Measurements from ENCODE around the gene CAMTA1. TPM values are rescaled to one million over a fixed set of nuclear protein-coding genes. Genes with fewer than 3 reads are reported as not detected.

Gene CAMTA1
- total and polyA plus RNA-seq, 8 donors = 42.8 to 213 (median 118) TPM

DNA sequence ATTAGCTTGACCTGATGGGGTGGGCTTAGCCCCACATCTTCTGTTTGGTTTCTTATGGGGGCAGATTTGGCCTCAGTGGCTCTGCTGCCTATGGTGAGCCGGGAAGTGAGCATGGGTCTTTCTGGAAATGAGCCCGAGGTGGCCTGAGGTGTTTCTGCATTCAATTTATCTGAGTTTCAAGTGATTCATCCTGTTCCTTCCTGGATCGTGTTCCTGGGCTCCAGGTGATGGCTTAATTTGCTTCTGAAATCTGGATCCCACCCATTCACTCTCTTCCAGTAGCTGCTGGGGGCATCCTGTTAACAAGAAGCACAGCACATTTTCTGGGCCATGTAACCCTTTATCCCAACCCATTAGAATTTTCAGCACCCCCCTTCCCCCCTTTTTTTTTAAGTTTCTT is 324.6 kb downstream of the CAMTA1 start:
- 42 to 73% (median 64%) methylated on average over 3 of the region's 3 CpGs for WGBS, 5 donors
- DNase-seq = no peak
- TF ChIP-seq EP300 (IDR thresholded peaks at IDR 0.05) (no peak), POLR2A (IDR thresholded peaks at IDR 0.05) (no peak), POLR2AphosphoS5 (IDR thresholded peaks at IDR 0.05) (no peak)
- TF ChIP-seq, protein P1, sequence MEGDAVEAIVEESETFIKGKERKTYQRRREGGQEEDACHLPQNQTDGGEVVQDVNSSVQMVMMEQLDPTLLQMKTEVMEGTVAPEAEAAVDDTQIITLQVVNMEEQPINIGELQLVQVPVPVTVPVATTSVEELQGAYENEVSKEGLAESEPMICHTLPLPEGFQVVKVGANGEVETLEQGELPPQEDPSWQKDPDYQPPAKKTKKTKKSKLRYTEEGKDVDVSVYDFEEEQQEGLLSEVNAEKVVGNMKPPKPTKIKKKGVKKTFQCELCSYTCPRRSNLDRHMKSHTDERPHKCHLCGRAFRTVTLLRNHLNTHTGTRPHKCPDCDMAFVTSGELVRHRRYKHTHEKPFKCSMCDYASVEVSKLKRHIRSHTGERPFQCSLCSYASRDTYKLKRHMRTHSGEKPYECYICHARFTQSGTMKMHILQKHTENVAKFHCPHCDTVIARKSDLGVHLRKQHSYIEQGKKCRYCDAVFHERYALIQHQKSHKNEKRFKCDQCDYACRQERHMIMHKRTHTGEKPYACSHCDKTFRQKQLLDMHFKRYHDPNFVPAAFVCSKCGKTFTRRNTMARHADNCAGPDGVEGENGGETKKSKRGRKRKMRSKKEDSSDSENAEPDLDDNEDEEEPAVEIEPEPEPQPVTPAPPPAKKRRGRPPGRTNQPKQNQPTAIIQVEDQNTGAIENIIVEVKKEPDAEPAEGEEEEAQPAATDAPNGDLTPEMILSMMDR (IDR thresholded peaks at IDR 0.05) = no peak
- intact Hi-C loops (cut with DNase I; ENCODE audit: low total_unique reads) = no loop called here
- no peaks in the 10 kb centered on the region for H3K4me1 ChIP-seq
- H3K27me3 ChIP-seq = peaks cover 0 to 17% (median 4%) of the 10 kb centered on the region in 3 donors
- no peak overlapping the region for H3K27ac ChIP-seq
- no peaks in the 10 kb centered on the region for H3K36me3 ChIP-seq
- no peak overlapping the region for H3K4me3 ChIP-seq
- peaks cover 0 to 4% (median 0%) of the 10 kb centered on the region in 4 donors for H3K9me3 ChIP-seq

DNA sequence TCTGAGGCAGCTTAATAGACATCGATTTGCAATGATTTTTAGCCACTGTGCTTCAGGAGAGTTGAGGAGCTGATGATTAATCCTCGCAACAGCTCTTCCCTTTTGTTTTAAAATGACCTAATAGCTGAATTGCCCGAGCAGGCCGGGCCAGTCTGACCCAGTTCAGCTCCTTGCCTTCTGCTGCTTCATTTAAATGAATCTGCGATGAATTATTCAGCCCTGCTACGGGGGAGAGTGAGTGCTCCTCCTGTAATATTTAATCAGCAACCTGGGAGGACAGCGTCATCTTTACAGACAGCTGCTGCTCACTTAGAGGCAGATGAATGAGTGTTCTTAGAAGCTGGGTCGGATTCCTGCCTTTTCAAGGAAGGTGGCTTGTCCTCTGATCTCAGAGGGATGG is 325.1 kb downstream of the CAMTA1 start:
- intact Hi-C loops (cut with DNase I; ENCODE audit: low total_unique reads) = no loop called here
- Histone ChIP-seq H3K36me3 (no peaks in the 10 kb centered on the region), H3K4me3 (no peak overlapping the region), H3K27me3 (peaks cover 0 to 17% (median 4%) of the 10 kb centered on the region in 3 donors), H3K27ac (no peak overlapping the region), H3K9me3 (peaks cover 0 to 4% (median 0%) of the 10 kb centered on the region in 4 donors), H3K4me1 (no peaks in the 10 kb centered on the region)
- 73 to 82% (median 76%) methylated on average over 8 of the region's 8 CpGs for WGBS, 5 donors
- TF ChIP-seq, protein P1 (IDR thresholded peaks at IDR 0.05) = no peak
- TF ChIP-seq POLR2A (IDR thresholded peaks at IDR 0.05) = no peak
- no peak for TF ChIP-seq EP300 (IDR thresholded peaks at IDR 0.05)
- no peak for TF ChIP-seq POLR2AphosphoS5 (IDR thresholded peaks at IDR 0.05)
- no peak for DNase-seq

DNA sequence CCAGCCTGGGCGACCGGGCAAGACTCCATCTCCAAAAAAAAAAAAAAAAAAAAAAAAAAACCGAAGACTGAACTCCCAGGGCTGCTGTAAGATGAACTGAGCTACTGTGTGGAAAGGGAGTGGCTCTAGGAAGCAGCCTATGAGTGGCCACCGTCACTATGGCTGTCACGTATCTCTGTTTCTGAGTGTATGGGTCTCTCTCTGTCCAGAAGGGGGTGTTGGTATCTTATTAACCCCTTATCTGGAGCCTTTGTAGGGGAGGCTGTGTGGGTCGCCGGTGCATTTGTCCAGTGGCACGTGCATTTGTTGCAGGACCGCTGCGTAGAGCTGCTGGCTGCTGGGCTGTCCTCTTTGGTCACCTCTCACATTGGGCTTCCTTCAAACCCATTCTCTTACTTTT is 326.6 kb downstream of the CAMTA1 start:
- 60 to 68% (median 64%) methylated on average over 10 of the region's 10 CpGs for WGBS, 5 donors
- intact Hi-C loops (cut with DNase I; ENCODE audit: low total_unique reads) = no loop called here

DNA sequence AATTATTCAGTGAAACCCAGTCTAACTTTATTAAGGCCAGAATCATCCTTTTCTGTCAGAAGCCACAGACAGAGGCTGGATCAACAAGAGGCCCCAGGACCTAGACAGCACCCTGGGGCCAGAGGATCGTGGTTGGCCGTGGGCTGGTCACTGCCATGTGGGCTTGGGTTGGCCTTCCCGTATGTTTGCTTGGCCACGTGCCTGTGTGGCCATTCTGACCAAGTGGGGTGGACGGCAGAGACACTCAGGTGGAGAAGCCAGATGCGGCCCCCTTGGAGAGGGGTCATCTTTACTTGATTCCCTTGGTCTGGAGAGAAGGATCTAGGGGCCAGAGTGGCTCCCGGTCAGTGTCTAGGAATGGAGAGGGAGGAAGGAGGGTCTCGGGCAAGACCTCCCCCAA is 327.9 kb downstream of the CAMTA1 start:
- intact Hi-C loops (cut with DNase I; ENCODE audit: low total_unique reads) = no loop called here
- Histone ChIP-seq H3K4me3 (no peak overlapping the region), H3K9me3 (peaks cover 0 to 4% (median 0%) of the 10 kb centered on the region in 4 donors), H3K36me3 (no peaks in the 10 kb centered on the region), H3K27me3 (peaks cover 0 to 7% (median 4%) of the 10 kb centered on the region in 3 donors), H3K4me1 (no peaks in the 10 kb centered on the region), H3K27ac (no peak overlapping the region)
- WGBS, 5 donors = 80 to 92% (median 88%) methylated on average over 8 of the region's 8 CpGs
- DNase-seq = no peak
- TF ChIP-seq POLR2A (IDR thresholded peaks at IDR 0.05) = no peak
- no peak for TF ChIP-seq EP300 (IDR thresholded peaks at IDR 0.05)
- TF ChIP-seq POLR2AphosphoS5 (IDR thresholded peaks at IDR 0.05) = no peak
- TF ChIP-seq, protein P1 (IDR thresholded peaks at IDR 0.05) = no peak

More for the DNA sequence above, 326.6 kb downstream of the CAMTA1 start:
- Histone ChIP-seq H3K27me3 (peaks cover 0 to 17% (median 4%) of the 10 kb centered on the region in 3 donors), H3K9me3 (peaks cover 0 to 4% (median 0%) of the 10 kb centered on the region in 4 donors), H3K27ac (no peak overlapping the region), H3K36me3 (no peaks in the 10 kb centered on the region), H3K4me1 (no peaks in the 10 kb centered on the region), H3K4me3 (no peak overlapping the region)
- DNase-seq = no peak
- no peak for TF ChIP-seq EP300 (IDR thresholded peaks at IDR 0.05)
- TF ChIP-seq, protein P1 (IDR thresholded peaks at IDR 0.05) = no peak
- TF ChIP-seq POLR2AphosphoS5 (IDR thresholded peaks at IDR 0.05) = no peak
- TF ChIP-seq POLR2A (IDR thresholded peaks at IDR 0.05) = no peak

Data from stomach (tissue), 9 donors.